Measurements from ENCODE around the gene DIDO1.

- TF ChIP-seq CTCF (conservative IDR thresholded peaks at IDR 0.05 in 1 of 2, IDR thresholded peaks at IDR 0.05 in 1 of 2; ENCODE audit: low read depth in 1 of 2, low read length in 2 of 2) (no peak), EZH2 (IDR thresholded peaks at IDR 0.05; ENCODE audit: low read length, missing control alignments) (no peak)
These were observed 43.6 kb upstream of the DIDO1 start for GRCh38 chr20:62969939-62970306.
